Lower leg skin (tissue), 3 donors: ENCODE measurements around the gene AS3MT.

Experiments
- CTCF ChIP-seq, 3 donors: fragments of 450-650 bp; IDR thresholded peaks; one replicate each; pipeline ENCODE4 v1.5.1; 2016; ENCODE audit warnings: antibody characterized with exemption in 3 of 3, mild to moderate bottlenecking in 3 of 3, moderate library complexity in 2 of 3
- POLR2A ChIP-seq, 2 donors: fragments of 450-650 bp; IDR thresholded peaks; one replicate each; pipeline ENCODE4 v1.6.1; 2016 to 2017; ENCODE audit warnings: antibody characterized with exemption in 2 of 2, mild to moderate bottlenecking in 1 of 2, moderate library complexity in 1 of 2

- TF ChIP-seq POLR2A (IDR thresholded peaks at IDR 0.05) (no peak), CTCF (IDR thresholded peaks at IDR 0.05) (no peak)
Measured at GRCh38 chr10:102906507-102906906, 37.2 kb downstream of the AS3MT start.
